ENCODE results near the gene OPCML.

OPCML gene

DNA sequence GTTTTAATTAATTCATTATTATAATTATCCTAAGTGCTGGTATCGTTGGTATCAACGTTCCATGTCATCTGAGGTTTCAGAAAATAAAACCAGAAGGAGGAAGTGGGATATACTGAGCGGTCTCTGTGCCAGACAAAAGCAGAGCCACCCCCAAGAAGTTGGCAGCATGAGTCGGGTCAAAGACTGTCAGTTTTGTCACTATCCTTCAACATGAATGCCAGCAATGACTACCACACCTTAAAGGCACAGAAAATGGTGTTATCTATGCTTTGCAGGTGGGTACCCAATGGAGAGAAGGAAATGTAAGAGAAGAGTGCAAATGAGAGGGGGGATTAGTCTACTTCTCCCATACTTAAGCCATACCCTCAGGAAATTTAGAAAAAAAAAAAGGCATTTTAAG is 408.5 kb downstream of the OPCML start:
- TF ChIP-seq, protein P1, sequence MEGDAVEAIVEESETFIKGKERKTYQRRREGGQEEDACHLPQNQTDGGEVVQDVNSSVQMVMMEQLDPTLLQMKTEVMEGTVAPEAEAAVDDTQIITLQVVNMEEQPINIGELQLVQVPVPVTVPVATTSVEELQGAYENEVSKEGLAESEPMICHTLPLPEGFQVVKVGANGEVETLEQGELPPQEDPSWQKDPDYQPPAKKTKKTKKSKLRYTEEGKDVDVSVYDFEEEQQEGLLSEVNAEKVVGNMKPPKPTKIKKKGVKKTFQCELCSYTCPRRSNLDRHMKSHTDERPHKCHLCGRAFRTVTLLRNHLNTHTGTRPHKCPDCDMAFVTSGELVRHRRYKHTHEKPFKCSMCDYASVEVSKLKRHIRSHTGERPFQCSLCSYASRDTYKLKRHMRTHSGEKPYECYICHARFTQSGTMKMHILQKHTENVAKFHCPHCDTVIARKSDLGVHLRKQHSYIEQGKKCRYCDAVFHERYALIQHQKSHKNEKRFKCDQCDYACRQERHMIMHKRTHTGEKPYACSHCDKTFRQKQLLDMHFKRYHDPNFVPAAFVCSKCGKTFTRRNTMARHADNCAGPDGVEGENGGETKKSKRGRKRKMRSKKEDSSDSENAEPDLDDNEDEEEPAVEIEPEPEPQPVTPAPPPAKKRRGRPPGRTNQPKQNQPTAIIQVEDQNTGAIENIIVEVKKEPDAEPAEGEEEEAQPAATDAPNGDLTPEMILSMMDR (IDR thresholded peaks at IDR 0.05) = no peak
- H3K4me1 Mint-ChIP-seq = no peaks in the 10 kb centered on the region
- H3K27ac Mint-ChIP-seq = no peak overlapping the region
- H3K4me3 Mint-ChIP-seq = no peak overlapping the region
- peaks cover 21% of the 10 kb centered on the region for H3K27me3 Mint-ChIP-seq (ENCODE audit: low read depth, poor library complexity)
- H3K36me3 Mint-ChIP-seq (ENCODE audit: low read depth) = no peaks in the 10 kb centered on the region
- no peak for DNase-seq
- no peaks in the 10 kb centered on the region for H3K9me3 Mint-ChIP-seq

- H3K36me3 Mint-ChIP-seq (ENCODE audit: low read depth) = no peaks in the 10 kb centered on the region
- no peaks in the 10 kb centered on the region for H3K9me3 Mint-ChIP-seq
- H3K4me3 Mint-ChIP-seq = no peak overlapping the region
- no peak overlapping the region for H3K27ac Mint-ChIP-seq
- no peaks in the 10 kb centered on the region for H3K4me1 Mint-ChIP-seq
- no peak for DNase-seq
- H3K27me3 Mint-ChIP-seq (ENCODE audit: low read depth, poor library complexity) = peaks cover 19% of the 10 kb centered on the region
- TF ChIP-seq, protein P1 (IDR thresholded peaks at IDR 0.05) = no peak
Measured at GRCh38 chr11:133123366-133123765, 408.9 kb downstream of the OPCML start.

- Mint-ChIP-seq H3K27me3 (ENCODE audit: low read depth, poor library complexity) (peaks cover 15% of the 10 kb centered on the region), H3K4me1 (no peaks in the 10 kb centered on the region), H3K27ac (no peak overlapping the region), H3K9me3 (no peaks in the 10 kb centered on the region), H3K36me3 (ENCODE audit: low read depth) (no peaks in the 10 kb centered on the region), H3K4me3 (no peak overlapping the region)
- DNase-seq = no peak
- TF ChIP-seq, protein P1 (IDR thresholded peaks at IDR 0.05) = no peak
Measured at GRCh38 chr11:133122256-133122655, 410.0 kb downstream of the OPCML start.

DNA sequence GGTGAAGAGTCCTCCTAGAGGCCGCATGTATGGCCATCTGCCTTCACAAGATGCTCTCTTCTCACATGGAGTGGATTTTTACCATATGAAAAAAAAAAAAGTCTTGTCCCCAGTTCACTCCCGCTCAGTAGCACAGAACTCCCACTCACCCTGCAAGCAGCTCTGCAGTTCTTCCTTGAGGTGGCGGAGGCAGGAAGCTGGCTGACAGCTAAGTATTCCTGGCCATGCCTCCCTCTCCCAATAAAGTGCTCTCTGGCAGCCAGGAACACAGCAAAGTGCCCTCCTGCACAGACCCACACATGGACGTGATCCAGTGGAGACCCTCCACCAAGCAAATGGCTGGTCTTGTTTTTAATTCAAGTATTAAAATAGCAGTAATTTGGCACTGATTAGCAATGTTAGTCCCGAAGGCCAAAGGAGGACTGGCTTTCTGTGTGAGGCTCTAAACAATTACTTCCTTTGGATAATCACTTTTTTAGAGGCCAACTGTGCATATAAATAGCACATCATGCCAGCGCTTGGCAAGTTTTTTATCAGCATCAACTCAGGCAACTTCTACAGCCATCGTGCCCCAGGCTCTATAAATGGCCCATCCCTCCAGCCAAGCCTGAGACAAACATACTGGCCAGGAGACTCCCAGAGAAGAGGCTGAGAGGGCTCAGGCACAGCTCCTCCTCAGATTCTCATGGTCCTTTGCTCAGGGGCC is 413.6 kb downstream of the OPCML start:
- H3K36me3 Mint-ChIP-seq (ENCODE audit: low read depth) = no peaks in the 10 kb centered on the region
- no peak overlapping the region for H3K4me3 Mint-ChIP-seq
- H3K27me3 Mint-ChIP-seq (ENCODE audit: low read depth, poor library complexity) = peaks cover 15% of the 10 kb centered on the region
- H3K27ac Mint-ChIP-seq = no peak overlapping the region
- H3K9me3 Mint-ChIP-seq = no peaks in the 10 kb centered on the region
- H3K4me1 Mint-ChIP-seq = no peaks in the 10 kb centered on the region
- DNase-seq = no peak
- TF ChIP-seq, protein P1 (IDR thresholded peaks at IDR 0.05) = no peak

- Mint-ChIP-seq H3K9me3 (peaks cover 8% of the 10 kb centered on the region), H3K4me3 (no peak overlapping the region), H3K36me3 (ENCODE audit: low read depth) (no peaks in the 10 kb centered on the region), H3K4me1 (no peaks in the 10 kb centered on the region), H3K27me3 (ENCODE audit: low read depth, poor library complexity) (peaks cover 11% of the 10 kb centered on the region), H3K27ac (no peak overlapping the region)
- TF ChIP-seq, protein P1 (IDR thresholded peaks at IDR 0.05) = no peak
- DNase-seq = no peak
Measured at GRCh38 chr11:133115099-133115498, 417.2 kb downstream of the OPCML start.

GRCh38 chr11:133107763-133108162 is 424.5 kb downstream of the OPCML start:
- TF ChIP-seq, protein P1 (IDR thresholded peaks at IDR 0.05) = no peak
- Mint-ChIP-seq H3K36me3 (ENCODE audit: low read depth) (no peaks in the 10 kb centered on the region), H3K4me1 (no peaks in the 10 kb centered on the region)

More at GRCh38 chr11:133107763-133108162, 424.5 kb downstream of the OPCML start:
- H3K9me3 Mint-ChIP-seq = peaks cover 3% of the 10 kb centered on the region
- peaks cover 12% of the 10 kb centered on the region for H3K27me3 Mint-ChIP-seq (ENCODE audit: low read depth, poor library complexity)
- no peak for DNase-seq
- H3K4me3 Mint-ChIP-seq = no peak overlapping the region
- H3K27ac Mint-ChIP-seq = no peak overlapping the region

Data from nephron progenitor cell (in vitro differentiated cells).